Epithelial cell of proximal tubule (primary cell): ENCODE results near the gene MAGEH1. TPM values are rescaled to one million over a fixed set of nuclear protein-coding genes. Genes with fewer than 3 reads are reported as not detected.

Experiments used
- DNase-seq: peaks from one replicate; pipeline ENCODE4 v3.0.0-alpha.2; 2011; ENCODE audit warnings: low read depth
- H3K4me3 ChIP-seq: 2 replicates; pipeline ENCODE4 v1.5.1; 2011; ENCODE audit warnings: low read depth, mild to moderate bottlenecking, low read length
- CTCF ChIP-seq: conservative IDR thresholded peaks from 2 replicates; pipeline ENCODE4 v1.5.1; 2012; ENCODE audit warnings: low read depth, mild to moderate bottlenecking, low read length
- total RNA-seq: library from RNA; depleted of rRNA; stranded (reverse); fragments of >200 nt; gene quantifications from 2 replicates; pipeline ENCODE4 v1.2.3, GENCODE V29; 2015

MAGEH1 gene
- total RNA-seq, 1 donor from 2014 or later = 13.1 TPM

- H3K4me3 ChIP-seq = peak within 1 kb of the TSS; percentile 77
- TF ChIP-seq CTCF = no peak
- DNase-seq = no peak
Observed at GRCh38 chrX:55489314-55490009, 37.5 kb downstream of the MAGEH1 start, which contains the start of gene USP51. Gene USP51, minus strand, starts transcription at chrX:55489848. Its CDS starts 909 bp downstream, at chrX:55488939.

GRCh38 chrX:55490121-55490520 is 38.2 kb downstream of the MAGEH1 start:
- no peak for TF ChIP-seq CTCF
- peak overlapping the region; percentile 77 for H3K4me3 ChIP-seq
- DNase-seq = no peak

GRCh38 chrX:55490974-55491373 is 39.0 kb downstream of the MAGEH1 start:
- H3K4me3 ChIP-seq = no peak overlapping the region
- no peak for DNase-seq
- TF ChIP-seq CTCF = no peak

Other genes starting within 250 kb of the MAGEH1 start
- not detected in 2 replicates for gene PAGE5, start 231.8 kb upstream of the MAGEH1 start, total RNA-seq
- gene PAGE3, start 187.2 kb upstream of the MAGEH1 start, total RNA-seq = not detected in 2 replicates
- 0.80 and 1.0 TPM in 2 replicates for gene USP51, start 37.7 kb downstream of the MAGEH1 start, total RNA-seq
- not detected in 2 replicates for gene FOXR2, start 171.3 kb downstream of the MAGEH1 start, total RNA-seq